GM13977 (cell line): ENCODE measurements around the gene PTMA.

ENCODE experiments used
- DNase-seq: peaks from one replicate; pipeline ENCODE4 v3.0.0; 2012; ENCODE audit warnings: low spot score
- CTCF ChIP-seq: IDR thresholded peaks from 2 replicates; pipeline ENCODE4 v1.5.1; 2012; ENCODE audit warnings: mild to moderate bottlenecking, control low read depth; ENCODE audit not compliant: insufficient read depth; ENCODE audit errors: extremely low read depth, missing control alignments
- in situ Hi-C: fragments of 300-500 bp; cut with MboI; formaldehyde crosslinking; loops from one replicate; pipeline ENCODE4 v1.12.0; 2022; ENCODE audit warnings: low sequenced_read_pairs, low pct_unique_long_range_greater_than_20kb, mixed read lengths, inconsistent platforms; ENCODE audit not compliant: unreplicated experiment

The PTMA gene

GRCh38 chr2:231713730-231714638 lies 5.7 kb downstream of the PTMA start:
- peak; percentile 90 for TF ChIP-seq CTCF
- peak; percentile 80 for DNase-seq
- in situ Hi-C loops: loop anchor here (10.0 kb wide), 1 partner anchor 99 kb away; no protein-coding TSS in a partner anchor

- peak; percentile 81 for TF ChIP-seq CTCF
- peak; percentile 76 for DNase-seq
- in situ Hi-C loops: loop anchor here (10.0 kb wide), 1 partner anchor 100 kb away; no protein-coding TSS in a partner anchor
Observed at GRCh38 chr2:231714639-231715498, 6.5 kb downstream of the PTMA start.

- TF ChIP-seq CTCF: no peak
- in situ Hi-C loops: loop anchor here (10.0 kb wide), 1 partner anchor 101 kb away; no protein-coding TSS in a partner anchor
- no peak for DNase-seq
Observed at GRCh38 chr2:231715499-231715837, 7.1 kb downstream of the PTMA start.

- in situ Hi-C loops: loop anchor here (10.0 kb wide), 1 partner anchor 101 kb away; no protein-coding TSS in a partner anchor
- no peak for TF ChIP-seq CTCF
- DNase-seq: no peak
Observed at GRCh38 chr2:231715988-231716616, 7.8 kb downstream of the PTMA start.

DNA sequence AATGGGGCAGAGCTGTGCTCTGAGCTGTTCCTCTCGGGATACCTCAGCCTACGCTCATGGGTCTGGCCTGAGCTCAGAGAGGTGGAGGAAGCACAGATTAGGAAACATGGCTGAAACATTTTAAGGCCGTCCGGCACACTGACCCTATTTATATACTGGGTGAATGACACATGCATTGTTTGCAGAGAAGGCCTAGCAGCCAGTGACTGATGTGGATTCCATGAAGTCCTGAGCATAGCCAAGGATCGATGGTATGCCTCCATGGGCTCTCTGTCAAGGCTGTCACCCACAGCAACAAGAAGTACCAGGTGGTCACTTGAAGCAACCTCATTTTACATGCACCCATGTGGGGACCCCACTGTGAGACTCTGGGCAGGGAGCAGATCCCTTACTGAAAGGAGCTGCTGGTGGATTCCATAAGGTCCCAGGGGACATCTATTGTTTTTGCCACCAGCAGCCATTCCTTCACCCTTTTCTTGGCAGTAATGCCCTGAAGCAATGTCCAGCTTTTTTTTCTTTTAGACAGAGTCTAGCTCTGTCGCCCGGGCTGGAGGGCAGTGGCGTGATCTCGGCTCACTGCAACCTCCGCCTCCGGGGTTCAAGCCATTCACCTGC lies 8.4 kb downstream of the PTMA start:
- no peak for TF ChIP-seq CTCF
- DNase-seq: no peak
- in situ Hi-C loops: loop anchor here (10.0 kb wide), 1 partner anchor 102 kb away; no protein-coding TSS in a partner anchor
